BLaER1 treated with 17β-estradiol and CSF1 and Interleukin-3, amounts not matched to agents 10 nM and 100 nM (cell line): ENCODE data around the gene ADIPOQ.
"Not testable (repeated sequence)": the region's sequence is repeated elsewhere in the genome, so short reads cannot be mapped to it uniquely, and the experiment has no call there.

ENCODE experiments used
- H3K27ac ChIP-seq, 11 experiments: shearing (Covaris generic); formaldehyde crosslinking; 2 replicates each; pipeline ENCODE4 v1.8.1; 2022
- H3K27me3 ChIP-seq, 11 experiments: shearing (Covaris generic); formaldehyde crosslinking; 2 replicates each; pipeline ENCODE4 v1.8.1; 2022
- H3K36me3 ChIP-seq, 11 experiments: shearing (Covaris generic); formaldehyde crosslinking; 2 replicates each; pipeline ENCODE4 v1.8.1; 2022
- H3K4me1 ChIP-seq, 10 experiments: shearing (Covaris generic); formaldehyde crosslinking; 2 replicates each; pipeline ENCODE4 v1.8.1; 2022
- H3K4me2 ChIP-seq, 11 experiments: shearing (Covaris generic); formaldehyde crosslinking; 2 replicates each; pipeline ENCODE4 v1.8.1; 2022
- H3K4me3 ChIP-seq, 10 experiments: shearing (Covaris generic); formaldehyde crosslinking; 2 replicates each; pipeline ENCODE4 v1.8.1; 2022
- H3K9ac ChIP-seq, 11 experiments: shearing (Covaris generic); formaldehyde crosslinking; 2 replicates each; pipeline ENCODE4 v1.8.1; 2022
- H3K9me3 ChIP-seq, 11 experiments: shearing (Covaris generic); formaldehyde crosslinking; replicated peaks in 1 of 11; 2 replicates each; pipeline ENCODE4 v1.8.1; 2022
- H4K20me1 ChIP-seq, 11 experiments: shearing (Covaris generic); formaldehyde crosslinking; 2 replicates each; pipeline ENCODE4 v1.8.1; 2022
- Cebpa-rat ChIP-seq, 11 experiments: shearing (Covaris generic); IDR thresholded peaks; 2 replicates each; pipeline ENCODE4 v1.8.1; 2022

ADIPOQ gene

GRCh38 chr3:186814100-186814499 is 28.4 kb upstream of the ADIPOQ start:
- H3K9ac ChIP-seq: no peak overlapping the region
- no peak overlapping the region for H3K4me3 ChIP-seq
- H3K4me2 ChIP-seq: peak overlapping the region in 2 of 11 experiments; percentile 63 to 72; a peak in 3 of 22 replicates
- no peaks in the 10 kb centered on the region for H4K20me1 ChIP-seq
- peak overlapping the region in 5 of 11 experiments; percentile 56 to 69 (median 65); a peak in 6 of 22 replicates for H3K27ac ChIP-seq
- H3K27me3 ChIP-seq: no peaks in the 10 kb centered on the region
- H3K9me3 ChIP-seq: no peaks in the 10 kb centered on the region
- H3K4me1 ChIP-seq: peaks cover 0 to 31% (median 22%) of the 10 kb centered on the region in 10 experiments; a peak in 17 of 20 replicates
- H3K36me3 ChIP-seq: no peaks in the 10 kb centered on the region
- no peak for TF ChIP-seq Cebpa-rat (IDR thresholded peaks at IDR 0.05)

- Histone ChIP-seq H3K4me3 (0 out of 20 replicates have a peak overlapping the region, but pooled peaks of 1 of the 10 experiments have one; percentile 5), H3K4me1 (peaks cover 0 to 31% (median 22%) of the 10 kb centered on the region in 10 experiments; a peak in 17 of 20 replicates), H3K4me2 (peak overlapping the region in 10 of 11 experiments; percentile 13 to 73 (median 54); a peak in 18 of 22 replicates), H3K27me3 (no peaks in the 10 kb centered on the region), H4K20me1 (no peaks in the 10 kb centered on the region), H3K36me3 (no peaks in the 10 kb centered on the region), H3K9me3 (no peaks in the 10 kb centered on the region), H3K9ac (peak overlapping the region in 5 of 11 experiments; percentile 4 to 54 (median 26); a peak in 5 of 22 replicates), H3K27ac (peak overlapping the region in 8 of 11 experiments; percentile 50 to 69 (median 64); a peak in 16 of 22 replicates)
- peak in 9 of 11 experiments; percentile 22 to 92 (median 73); a peak in 16 of 22 replicates for TF ChIP-seq Cebpa-rat (IDR thresholded peaks at IDR 0.05)
These were observed 27.1 kb upstream of the ADIPOQ start for GRCh38 chr3:186815435-186815834.

- no peaks in the 10 kb centered on the region; a peak in 1 of 22 replicates for H3K27me3 ChIP-seq
- H3K4me1 ChIP-seq: peaks cover 0 to 31% (median 22%) of the 10 kb centered on the region in 10 experiments; a peak in 17 of 20 replicates
- H3K27ac ChIP-seq: no peak overlapping the region; a peak in 1 of 22 replicates
- no peaks in the 10 kb centered on the region for H3K36me3 ChIP-seq
- no peak for TF ChIP-seq Cebpa-rat (IDR thresholded peaks at IDR 0.05)
- H3K4me3 ChIP-seq: no peak overlapping the region
- no peak overlapping the region for H3K9ac ChIP-seq
- no peaks in the 10 kb centered on the region for H4K20me1 ChIP-seq
- H3K4me2 ChIP-seq: no peak overlapping the region
- no peaks in the 10 kb centered on the region for H3K9me3 ChIP-seq
These were observed 24.0 kb upstream of the ADIPOQ start for GRCh38 chr3:186818516-186818915.

GRCh38 chr3:186818956-186819355 is 23.6 kb upstream of the ADIPOQ start:
- H3K4me3 ChIP-seq: no peak overlapping the region
- no peak overlapping the region for H3K4me2 ChIP-seq
- H3K36me3 ChIP-seq: no peaks in the 10 kb centered on the region
- peaks cover 0 to 32% (median 24%) of the 10 kb centered on the region in 10 experiments; a peak in 17 of 20 replicates for H3K4me1 ChIP-seq
- no peak overlapping the region for H3K9ac ChIP-seq
- no peak for TF ChIP-seq Cebpa-rat (IDR thresholded peaks at IDR 0.05)
- H3K9me3 ChIP-seq: no peaks in the 10 kb centered on the region
- H3K27me3 ChIP-seq: peaks cover 0 to 2% (median 2%) of the 10 kb centered on the region in 11 experiments; a peak in 16 of 22 replicates
- H3K27ac ChIP-seq: no peak overlapping the region
- no peaks in the 10 kb centered on the region for H4K20me1 ChIP-seq

- H3K36me3 ChIP-seq: no peaks in the 10 kb centered on the region
- H3K4me1 ChIP-seq: peaks cover 26 to 34% (median 30%) of the 10 kb centered on the region in 10 experiments
- H3K9ac ChIP-seq: peak overlapping the region in 2 of 11 experiments; percentile 28 to 38; a peak in 2 of 22 replicates
- H3K9me3 ChIP-seq: no peaks in the 10 kb centered on the region
- H3K4me2 ChIP-seq: no peak overlapping the region
- H3K27me3 ChIP-seq: peaks cover 27 to 30% (median 29%) of the 10 kb centered on the region in 11 experiments
- no peak overlapping the region for H3K4me3 ChIP-seq
- H4K20me1 ChIP-seq: peaks cover 0 to 18% (median 3%) of the 10 kb centered on the region in 11 experiments; a peak in 5 of 22 replicates
- no peak overlapping the region for H3K27ac ChIP-seq
- no peak for TF ChIP-seq Cebpa-rat (IDR thresholded peaks at IDR 0.05)
These were observed 20.8 kb upstream of the ADIPOQ start for GRCh38 chr3:186821429-186822387.

GRCh38 chr3:186822388-186822759 is 20.1 kb upstream of the ADIPOQ start:
- peaks cover 0 to 18% (median 3%) of the 10 kb centered on the region in 11 experiments; a peak in 5 of 22 replicates for H4K20me1 ChIP-seq

GRCh38 chr3:186823386-186823785 is 19.1 kb upstream of the ADIPOQ start:
- H3K36me3 ChIP-seq: no peaks in the 10 kb centered on the region
- peaks cover 26 to 43% (median 34%) of the 10 kb centered on the region in 10 experiments for H3K4me1 ChIP-seq
- TF ChIP-seq Cebpa-rat (IDR thresholded peaks at IDR 0.05): no peak
- H3K27me3 ChIP-seq: peaks cover 36 to 45% (median 39%) of the 10 kb centered on the region in 11 experiments
- no peak overlapping the region for H3K4me3 ChIP-seq
- H3K27ac ChIP-seq: no peak overlapping the region
- no peaks in the 10 kb centered on the region for H3K9me3 ChIP-seq
- no peak overlapping the region for H3K4me2 ChIP-seq
- peaks cover 0 to 18% (median 3%) of the 10 kb centered on the region in 11 experiments; a peak in 5 of 22 replicates for H4K20me1 ChIP-seq
- H3K9ac ChIP-seq: no peak overlapping the region

More at GRCh38 chr3:186822388-186822759, 20.1 kb upstream of the ADIPOQ start:
- Histone ChIP-seq H3K9ac (0 out of 22 replicates have a peak overlapping the region, but pooled peaks of 2 of the 11 experiments have one; percentile 3 to 9), H3K4me1 (peaks cover 26 to 35% (median 30%) of the 10 kb centered on the region in 10 experiments), H3K27me3 (peaks cover 27 to 36% (median 30%) of the 10 kb centered on the region in 11 experiments)
- not testable (repeated sequence) for H3K9me3 ChIP-seq, H3K27ac ChIP-seq, H3K4me2 ChIP-seq, H3K4me3 ChIP-seq, H3K36me3 ChIP-seq

GRCh38 chr3:186824430-186825139 is 17.9 kb upstream of the ADIPOQ start:
- TF ChIP-seq Cebpa-rat (IDR thresholded peaks at IDR 0.05): no peak
- Histone ChIP-seq H3K4me3 (peak overlapping the region in 6 of 10 experiments; percentile 75 to 87 (median 80); a peak in 8 of 20 replicates), H3K27ac (peak overlapping the region in 5 of 11 experiments; percentile 34 to 92 (median 87); a peak in 4 of 22 replicates), H3K4me1 (peaks cover 26 to 44% (median 34%) of the 10 kb centered on the region in 10 experiments), H3K36me3 (no peaks in the 10 kb centered on the region), H3K9me3 (no peaks in the 10 kb centered on the region), H3K4me2 (peak overlapping the region; percentile 90 to 100 (median 95)), H4K20me1 (peaks cover 0 to 18% (median 3%) of the 10 kb centered on the region in 11 experiments; a peak in 5 of 22 replicates), H3K9ac (peak overlapping the region in 8 of 11 experiments; percentile 88 to 95 (median 92); a peak in 11 of 22 replicates), H3K27me3 (peaks cover 47 to 57% (median 50%) of the 10 kb centered on the region in 11 experiments)
